Measurements from ENCODE around the gene APOE.
"Not testable (repeated sequence)": the region's sequence is repeated elsewhere in the genome, so short reads cannot be mapped to it uniquely, and the experiment has no call there.

APOE gene

DNA sequence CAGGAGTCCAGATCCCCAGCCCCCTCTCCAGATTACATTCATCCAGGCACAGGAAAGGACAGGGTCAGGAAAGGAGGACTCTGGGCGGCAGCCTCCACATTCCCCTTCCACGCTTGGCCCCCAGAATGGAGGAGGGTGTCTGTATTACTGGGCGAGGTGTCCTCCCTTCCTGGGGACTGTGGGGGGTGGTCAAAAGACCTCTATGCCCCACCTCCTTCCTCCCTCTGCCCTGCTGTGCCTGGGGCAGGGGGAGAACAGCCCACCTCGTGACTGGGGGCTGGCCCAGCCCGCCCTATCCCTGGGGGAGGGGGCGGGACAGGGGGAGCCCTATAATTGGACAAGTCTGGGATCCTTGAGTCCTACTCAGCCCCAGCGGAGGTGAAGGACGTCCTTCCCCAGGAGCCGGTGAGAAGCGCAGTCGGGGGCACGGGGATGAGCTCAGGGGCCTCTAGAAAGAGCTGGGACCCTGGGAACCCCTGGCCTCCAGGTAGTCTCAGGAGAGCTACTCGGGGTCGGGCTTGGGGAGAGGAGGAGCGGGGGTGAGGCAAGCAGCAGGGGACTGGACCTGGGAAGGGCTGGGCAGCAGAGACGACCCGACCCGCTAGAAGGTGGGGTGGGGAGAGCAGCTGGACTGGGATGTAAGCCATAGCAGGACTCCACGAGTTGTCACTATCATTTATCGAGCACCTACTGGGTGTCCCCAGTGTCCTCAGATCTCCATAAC is at the start of gene APOE:
Gene APOE (plus strand): TSS at position 360 of the 724 bp plus-strand sequence. CDS start 829 bp downstream, outside the sequence.
- DNase-seq (ENCODE audit: low read depth): no peak

GRCh38 chr19:44856421-44857083 is 49.0 kb upstream of the APOE start:
- no peak for DNase-seq (ENCODE audit: low read depth)

GRCh38 chr19:44857837-44858236 is 47.8 kb upstream of the APOE start:
- no peak for DNase-seq (ENCODE audit: low read depth)

- not testable (repeated sequence) for DNase-seq (ENCODE audit: low read depth)
These were observed 44.0 kb upstream of the APOE start for GRCh38 chr19:44861576-44861975.

DNA sequence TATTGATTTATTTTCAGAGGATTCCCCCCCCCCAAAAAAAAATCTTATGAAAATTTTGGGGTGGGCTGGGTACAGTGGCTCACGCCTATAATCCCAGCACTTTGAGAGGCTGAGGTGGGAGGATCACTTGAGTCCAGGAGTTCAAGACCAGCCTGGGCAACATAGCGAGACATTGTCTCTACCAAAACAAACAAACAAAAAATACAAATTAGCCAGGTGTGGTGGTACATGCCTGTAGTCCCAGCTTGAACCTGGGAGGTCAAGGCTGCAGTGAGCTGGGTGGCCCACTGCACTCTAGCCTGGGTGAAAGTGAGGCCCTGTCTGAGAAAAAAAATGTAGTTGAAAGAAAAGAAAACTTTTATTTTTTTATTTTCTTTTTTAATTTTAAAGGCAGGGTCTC is 41.6 kb upstream of the APOE start:
- DNase-seq (ENCODE audit: low read depth): no peak

- DNase-seq (ENCODE audit: low read depth): no peak
These were observed 40.3 kb upstream of the APOE start for GRCh38 chr19:44865196-44865767.

DNA sequence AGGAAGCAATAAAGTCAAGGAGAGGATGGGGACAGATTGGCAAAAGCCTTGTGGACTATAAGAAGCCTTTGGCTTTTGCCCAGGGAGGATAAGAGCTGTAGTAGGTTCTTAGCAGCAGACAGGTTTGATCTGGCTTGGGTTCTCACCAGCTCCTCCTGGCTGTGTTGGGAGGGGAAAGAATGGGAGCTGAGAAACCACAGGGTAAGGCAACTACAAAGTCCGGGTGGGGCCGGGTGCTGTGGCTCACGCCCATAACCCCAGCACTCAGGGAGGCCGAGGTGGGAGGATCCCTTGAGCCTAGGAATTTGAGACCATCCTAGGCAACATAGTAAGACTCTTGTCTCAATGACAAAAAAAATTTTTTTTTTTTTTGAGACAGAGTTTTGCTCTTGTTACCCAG is 38.9 kb upstream of the APOE start:
- DNase-seq (ENCODE audit: low read depth): no peak

- no peak for DNase-seq (ENCODE audit: low read depth)
These were observed 38.0 kb upstream of the APOE start for GRCh38 chr19:44867578-44867977.

- no peak for DNase-seq (ENCODE audit: low read depth)
These were observed 35.7 kb upstream of the APOE start for GRCh38 chr19:44869733-44870470.

GRCh38 chr19:44871809-44872208 is 33.8 kb upstream of the APOE start:
- no peak for DNase-seq (ENCODE audit: low read depth)

DNA sequence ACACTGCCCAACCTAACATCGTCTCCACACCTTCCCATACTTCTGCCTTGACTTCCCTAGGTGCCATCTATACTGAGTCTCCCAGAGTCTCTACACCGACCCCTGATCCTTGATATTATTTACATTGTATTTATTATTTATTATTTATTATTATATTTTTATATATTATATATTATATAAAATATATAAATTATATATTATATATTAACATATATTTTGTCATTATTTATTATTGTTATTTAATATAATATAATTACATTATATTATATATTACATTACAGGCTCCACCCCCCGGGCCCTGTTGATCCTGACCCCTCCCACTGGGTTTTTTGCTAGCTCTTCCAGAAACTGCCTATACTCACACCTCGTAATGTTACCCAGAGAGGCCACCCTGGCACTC is 32.9 kb upstream of the APOE start:
- DNase-seq (ENCODE audit: low read depth): no peak

- no peak for DNase-seq (ENCODE audit: low read depth)
These were observed 31.3 kb upstream of the APOE start for GRCh38 chr19:44874317-44874716.

DNA sequence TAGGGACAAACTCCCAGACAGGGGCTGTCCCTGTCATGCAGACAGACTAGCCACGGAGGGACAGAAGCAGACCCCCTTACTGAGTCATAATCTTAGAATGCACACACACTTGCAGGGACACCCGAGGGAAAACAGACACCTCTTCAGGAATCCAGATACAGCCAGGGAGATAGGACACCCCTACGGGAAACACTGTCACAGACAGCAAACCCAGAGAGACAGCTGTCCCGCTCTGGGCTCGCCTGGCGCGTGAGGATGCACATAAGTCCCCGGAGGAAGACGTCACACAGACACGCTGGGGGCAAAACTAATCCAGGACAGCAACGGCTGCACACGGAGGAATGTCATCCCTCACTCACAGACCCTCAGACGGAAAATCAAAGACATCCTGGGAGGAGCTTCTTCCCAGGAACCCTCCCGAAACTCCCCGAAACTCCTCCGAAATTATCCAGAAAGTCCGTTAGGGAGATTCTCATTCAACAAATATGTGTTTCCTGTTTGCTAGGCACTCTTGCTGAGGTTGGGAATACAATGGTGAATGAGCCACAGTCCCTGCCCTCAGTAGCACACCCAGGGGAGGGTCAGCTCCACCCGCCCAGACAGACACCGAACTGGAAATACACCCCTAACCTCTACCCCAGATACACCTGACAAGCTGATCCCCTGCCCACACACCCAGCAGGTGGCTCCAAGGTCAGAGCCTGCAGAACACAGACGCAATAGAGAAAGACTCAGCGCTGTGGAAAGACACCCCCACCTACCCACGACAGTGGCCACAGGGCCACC is 29.7 kb upstream of the APOE start:
- no peak for DNase-seq (ENCODE audit: low read depth)

GRCh38 chr19:44876930-44877535 is 28.6 kb upstream of the APOE start:
- DNase-seq (ENCODE audit: low read depth): no peak

DNA sequence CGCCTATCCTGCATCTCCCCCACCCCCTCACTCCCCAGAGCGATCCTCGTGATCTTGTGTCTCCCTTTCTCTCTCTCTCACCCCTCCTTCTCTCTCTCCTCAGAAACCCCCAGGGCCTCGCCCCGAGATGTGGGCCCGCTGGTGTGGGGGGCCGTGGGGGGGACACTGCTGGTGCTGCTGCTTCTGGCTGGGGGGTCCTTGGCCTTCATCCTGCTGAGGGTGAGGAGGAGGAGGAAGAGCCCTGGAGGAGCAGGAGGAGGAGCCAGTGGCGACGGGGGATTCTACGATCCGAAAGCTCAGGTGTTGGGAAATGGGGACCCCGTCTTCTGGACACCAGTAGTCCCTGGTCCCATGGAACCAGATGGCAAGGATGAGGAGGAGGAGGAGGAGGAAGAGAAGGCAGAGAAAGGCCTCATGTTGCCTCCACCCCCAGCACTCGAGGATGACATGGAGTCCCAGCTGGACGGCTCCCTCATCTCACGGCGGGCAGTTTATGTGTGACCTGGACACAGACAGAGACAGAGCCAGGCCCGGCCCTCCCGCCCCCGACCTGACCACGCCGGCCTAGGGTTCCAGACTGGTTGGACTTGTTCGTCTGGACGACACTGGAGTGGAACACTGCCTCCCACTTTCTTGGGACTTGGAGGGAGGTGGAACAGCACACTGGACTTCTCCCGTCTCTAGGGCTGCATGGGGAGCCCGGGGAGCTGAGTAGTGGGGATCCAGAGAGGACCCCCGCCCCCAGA is 27.3 kb upstream of the APOE start:
- DNase-seq (ENCODE audit: low read depth): no peak

GRCh38 chr19:44879309-44880065 is 26.1 kb upstream of the APOE start:
- no peak for DNase-seq (ENCODE audit: low read depth)

- DNase-seq (ENCODE audit: low read depth): no peak
These were observed 23.5 kb upstream of the APOE start for GRCh38 chr19:44882063-44882462.

- DNase-seq (ENCODE audit: low read depth): not testable (repeated sequence)
These were observed 22.8 kb upstream of the APOE start for GRCh38 chr19:44882619-44883397.

DNA sequence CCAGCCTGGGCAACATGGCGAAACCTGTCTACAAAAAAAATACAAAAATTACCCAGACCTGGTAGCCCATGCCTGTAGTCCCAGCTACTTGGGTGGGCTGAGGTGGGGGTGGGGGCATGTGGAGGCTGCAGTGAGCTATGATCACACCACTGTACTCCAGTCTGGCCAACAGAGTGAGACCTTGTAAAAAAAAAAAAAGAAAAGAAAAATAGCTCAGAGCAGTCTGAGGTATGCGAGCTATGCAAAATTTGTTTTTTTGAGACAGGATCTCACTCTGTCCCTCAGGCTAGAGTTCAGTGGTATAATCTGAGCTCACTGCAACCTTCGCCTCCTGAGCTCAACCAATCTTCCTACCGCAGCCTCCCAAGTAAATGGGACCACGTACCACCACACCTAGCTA is 21.7 kb upstream of the APOE start:
- DNase-seq (ENCODE audit: low read depth): no peak
